ENCODE measurements around the gene DNAJC18.
A peak's percentile ranks its signal among the peaks of the same experiment; 100 is the strongest.

DNAJC18 gene

DNA sequence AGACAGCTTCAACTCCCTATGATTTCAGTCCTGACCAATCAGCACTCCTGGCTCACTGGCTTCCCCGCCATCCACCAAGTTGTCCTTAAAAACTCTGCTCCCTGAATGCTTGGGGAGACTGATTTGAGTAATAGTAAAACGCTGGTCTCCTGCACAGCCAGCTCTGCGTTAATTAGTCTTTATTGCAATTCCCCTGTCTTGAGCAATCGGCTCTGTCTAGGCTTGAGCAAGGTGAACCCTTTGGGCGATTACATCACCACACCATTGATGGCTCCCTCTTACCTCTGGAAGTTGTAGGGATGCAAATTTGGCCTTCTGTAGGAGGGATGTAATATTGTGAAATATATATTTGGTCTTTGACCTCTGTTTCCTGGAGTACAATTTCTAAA lies 53.3 kb downstream of the DNAJC18 start:
- ATAC-seq = no peak

DNA sequence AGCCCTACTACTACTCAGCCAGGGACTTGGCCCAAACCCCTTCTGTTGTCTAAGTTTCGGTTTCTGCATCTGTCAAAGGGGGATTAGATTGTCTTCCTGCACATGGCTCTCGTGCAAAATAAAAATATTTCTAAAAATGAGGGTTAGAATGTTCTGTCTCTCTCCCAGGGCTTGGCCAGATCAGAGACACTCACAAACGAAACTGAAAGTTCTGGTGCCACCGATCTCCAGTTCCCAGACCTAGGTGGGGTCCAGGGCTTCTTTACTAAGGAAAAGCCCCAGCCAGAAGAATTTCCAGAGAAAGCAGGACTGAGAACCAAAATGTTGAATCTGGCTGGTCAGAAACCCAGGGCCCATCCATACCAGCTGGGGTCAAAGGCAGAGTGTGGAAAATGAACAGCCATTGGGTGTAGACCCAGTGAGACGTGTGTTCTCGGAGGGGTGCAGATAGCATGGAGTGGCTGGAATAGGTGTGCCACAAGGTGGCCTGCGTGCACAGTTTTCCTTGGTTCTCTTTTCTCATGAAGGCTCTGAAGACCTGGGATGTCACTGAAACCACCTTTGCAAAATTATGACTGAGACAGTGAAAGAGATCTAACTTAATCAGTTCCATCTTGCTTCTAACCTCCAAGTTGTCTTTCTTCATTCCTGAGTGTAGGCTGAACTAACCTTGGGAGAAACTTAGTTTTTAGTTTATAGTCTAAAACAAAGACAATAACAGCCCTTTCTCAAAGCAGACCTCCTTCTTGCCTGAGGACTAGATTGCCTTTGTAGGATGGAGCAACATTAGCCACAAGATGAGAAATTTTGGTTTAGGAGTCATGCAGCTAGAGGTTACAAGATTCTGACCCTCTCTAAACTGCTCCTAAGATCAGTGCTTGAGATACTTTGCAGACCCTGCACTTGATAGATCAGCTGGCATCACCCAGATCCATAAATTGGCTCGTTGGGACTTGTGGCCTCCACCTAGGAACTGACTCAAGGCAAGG lies 54.0 kb downstream of the DNAJC18 start:
- ATAC-seq = no peak

DNA sequence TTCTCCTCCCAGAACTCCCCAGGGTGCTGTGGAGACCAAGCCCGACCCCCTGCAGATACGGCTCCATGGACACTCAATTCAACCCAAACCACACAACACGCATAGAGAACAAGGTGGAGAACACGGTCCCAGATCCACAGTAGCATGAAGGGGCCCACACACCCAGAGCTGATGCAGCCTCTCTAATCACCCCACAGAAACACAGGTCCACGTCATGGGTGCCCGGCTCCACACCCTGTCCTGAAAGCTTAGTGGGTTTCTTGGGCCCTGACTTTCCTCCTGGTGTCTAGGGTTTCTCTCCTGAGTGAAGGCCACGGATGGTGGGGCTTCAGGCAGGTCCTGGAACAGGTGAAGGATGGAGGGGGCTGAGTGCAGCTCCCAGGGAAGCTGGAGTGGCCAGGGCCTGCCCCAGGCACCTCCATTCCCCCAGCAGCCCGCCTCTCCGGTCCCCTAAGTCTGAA lies 54.7 kb downstream of the DNAJC18 start:
- ATAC-seq = peak in 1 of 2 donors; percentile 11

DNA sequence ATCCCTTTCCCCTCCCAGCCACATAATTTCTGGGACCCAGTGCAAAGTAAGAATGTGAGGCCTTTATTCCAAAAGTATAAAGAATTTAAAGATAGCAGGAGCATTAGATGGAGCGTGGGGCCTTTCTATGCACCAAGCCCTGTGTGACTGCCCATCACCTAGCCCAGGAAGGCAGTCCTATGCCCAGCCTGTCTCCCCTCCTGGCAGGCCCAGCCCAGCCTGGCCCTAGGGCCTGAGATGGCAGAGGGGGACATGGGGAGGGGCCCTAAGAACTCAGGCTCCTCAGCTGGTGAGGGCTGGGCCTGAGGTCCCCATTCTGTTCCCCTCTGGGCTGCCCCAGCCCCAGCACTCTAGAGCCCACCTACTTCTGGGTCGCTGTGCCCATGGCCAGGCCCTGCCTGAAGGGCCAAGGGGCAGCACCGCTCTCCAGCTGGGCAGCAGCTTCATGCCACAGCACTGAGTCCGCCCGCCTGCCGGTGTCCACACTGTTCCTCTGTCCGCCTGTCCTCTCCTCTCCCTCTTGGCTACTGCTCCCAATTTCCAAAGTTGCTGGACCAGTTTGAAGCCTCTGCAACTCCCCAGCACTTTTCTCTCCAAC lies 55.2 kb downstream of the DNAJC18 start:
- no peak for ATAC-seq

DNA sequence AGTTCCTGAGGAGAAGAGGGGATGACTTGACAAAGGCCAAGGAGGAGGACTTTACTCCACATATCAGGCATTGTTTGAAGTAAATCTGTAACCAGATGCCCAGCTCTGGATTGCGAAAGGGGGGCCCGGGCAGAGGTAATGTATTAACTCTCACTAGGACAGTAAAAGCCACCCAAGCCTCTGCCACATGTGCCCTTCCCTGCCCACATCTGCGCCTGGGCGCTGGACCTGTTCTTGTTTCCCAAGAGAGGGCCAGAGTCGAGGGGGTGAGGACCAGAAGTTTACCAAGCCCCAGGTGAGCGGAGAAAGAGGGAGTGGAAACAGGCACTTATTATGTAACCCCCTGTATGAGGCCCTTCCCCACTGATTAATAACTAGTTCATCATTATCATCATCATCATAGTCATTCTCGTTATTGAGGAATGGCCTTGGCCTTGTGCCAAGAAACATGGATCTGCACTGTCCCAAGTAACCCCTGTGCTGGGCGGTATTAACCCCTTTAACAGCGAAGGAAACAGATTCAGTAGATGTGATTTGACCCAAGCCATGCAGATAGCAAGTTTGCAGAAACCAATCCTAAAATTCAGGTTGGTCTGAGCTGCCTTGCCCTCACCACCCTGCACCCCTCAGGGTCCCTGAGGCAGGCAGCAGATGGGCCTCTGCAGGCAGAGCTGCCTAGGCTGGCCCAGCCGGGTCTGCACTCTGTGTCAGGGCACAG lies 55.9 kb downstream of the DNAJC18 start, which contains the start of gene SLC23A1:
SLC23A1 (minus strand) TSS at position 23 of the 718 bp plus-strand sequence. CDS start 44 bp downstream, outside the sequence.
- ATAC-seq = no peak

DNA sequence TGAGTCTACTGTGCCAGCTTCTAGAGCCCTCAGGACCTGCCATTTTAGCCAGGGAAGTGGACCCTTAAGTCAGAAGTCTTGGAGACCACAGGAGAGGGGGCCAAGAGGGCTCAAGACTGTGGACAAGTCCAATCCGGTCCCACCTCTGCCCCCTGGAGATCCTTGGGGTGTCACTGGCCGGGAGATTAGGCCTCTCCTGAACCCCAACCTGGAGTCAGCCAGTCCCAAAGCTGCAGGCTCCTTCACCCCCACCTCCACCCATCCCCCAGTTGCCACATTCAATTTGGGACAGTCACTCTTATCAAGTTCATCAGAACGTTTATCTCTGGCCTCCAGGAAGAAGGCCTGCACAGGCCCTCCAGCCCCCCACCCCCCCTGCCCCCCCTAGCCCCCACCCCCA lies 56.5 kb downstream of the DNAJC18 start:
- ATAC-seq = no peak

DNA sequence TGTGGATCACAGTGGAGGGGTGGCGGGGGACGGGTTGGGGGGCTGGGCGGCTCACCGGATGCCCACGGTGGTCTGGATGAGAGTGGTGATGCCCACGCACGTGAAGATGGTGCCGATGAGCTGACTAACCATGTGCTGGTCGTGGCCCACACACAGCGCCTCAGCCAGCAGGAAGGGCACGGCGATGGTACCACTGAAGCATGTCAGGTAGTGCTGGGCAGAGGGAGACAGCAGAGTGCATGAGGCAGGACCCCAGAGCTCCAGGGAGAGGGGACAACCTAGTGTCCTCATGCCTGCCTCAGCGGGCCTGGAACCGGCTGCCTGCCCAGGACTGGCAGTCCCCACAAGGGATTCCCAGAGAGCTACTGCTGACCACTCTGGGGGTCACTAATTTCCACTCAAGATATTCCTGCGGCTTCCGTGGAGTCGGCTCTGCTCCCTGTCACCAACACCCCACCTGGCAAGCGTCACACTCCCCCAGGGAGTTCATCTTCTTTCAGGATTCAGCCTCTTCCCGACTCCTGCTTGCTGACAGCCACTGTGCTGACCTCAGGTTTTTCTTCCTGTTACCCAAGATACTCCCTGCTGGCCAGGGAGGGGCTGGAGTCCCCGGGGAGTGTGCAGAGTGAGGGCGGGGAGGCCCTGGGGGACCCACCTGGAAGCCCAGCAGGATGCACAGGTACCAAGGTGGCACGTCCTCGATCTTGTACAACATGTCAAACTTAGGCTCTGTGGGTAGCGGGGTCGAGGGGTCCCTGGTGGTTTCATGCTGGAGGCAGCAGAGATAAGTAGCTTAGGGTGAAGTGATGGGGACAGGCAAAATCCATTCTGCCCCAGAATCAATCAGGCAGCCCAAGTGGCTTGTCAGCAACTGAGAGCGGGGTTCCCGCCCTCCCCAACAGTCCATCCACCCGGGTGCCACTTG lies 57.2 kb downstream of the DNAJC18 start:
- no peak for ATAC-seq

DNA sequence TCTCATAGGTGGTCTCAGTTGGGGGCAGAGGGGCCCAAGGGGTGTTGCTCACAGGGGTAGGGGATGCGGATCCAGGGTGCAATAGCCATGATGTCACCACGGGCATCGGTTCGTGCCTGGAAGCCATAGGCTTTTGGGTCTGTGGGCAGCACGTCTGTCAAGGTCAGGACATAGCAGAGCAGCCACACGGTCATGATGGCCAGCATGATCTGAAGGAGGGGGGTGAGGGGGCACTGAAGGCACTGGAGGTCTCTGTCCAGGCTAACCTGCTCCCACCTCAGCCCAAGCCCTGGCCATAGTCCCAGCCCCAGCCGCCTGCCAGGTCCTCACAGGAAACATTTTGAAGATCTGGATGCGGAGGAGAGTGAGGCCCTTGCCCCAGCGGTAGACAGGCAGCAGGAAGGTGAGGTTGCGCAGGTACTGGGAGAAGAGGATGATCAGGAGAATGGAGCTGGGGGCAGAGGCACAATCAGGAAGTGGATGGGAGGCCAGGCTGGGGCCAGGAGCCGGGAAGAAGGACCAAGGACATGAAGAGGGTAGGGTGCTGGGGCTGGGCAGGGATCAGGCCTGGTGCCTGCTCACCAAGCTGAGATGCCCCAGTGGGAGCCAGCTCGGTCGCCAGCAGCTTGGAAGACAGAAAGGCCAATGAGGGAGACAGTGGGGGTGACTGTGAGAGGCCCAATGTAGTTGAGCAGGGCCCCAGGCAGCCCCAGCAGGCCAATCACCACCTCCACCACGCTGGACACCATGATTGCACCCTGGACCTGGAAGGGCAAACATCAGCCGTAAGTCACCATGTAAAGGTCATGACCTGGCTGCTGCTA lies 59.5 kb downstream of the DNAJC18 start:
- no peak for ATAC-seq

DNA sequence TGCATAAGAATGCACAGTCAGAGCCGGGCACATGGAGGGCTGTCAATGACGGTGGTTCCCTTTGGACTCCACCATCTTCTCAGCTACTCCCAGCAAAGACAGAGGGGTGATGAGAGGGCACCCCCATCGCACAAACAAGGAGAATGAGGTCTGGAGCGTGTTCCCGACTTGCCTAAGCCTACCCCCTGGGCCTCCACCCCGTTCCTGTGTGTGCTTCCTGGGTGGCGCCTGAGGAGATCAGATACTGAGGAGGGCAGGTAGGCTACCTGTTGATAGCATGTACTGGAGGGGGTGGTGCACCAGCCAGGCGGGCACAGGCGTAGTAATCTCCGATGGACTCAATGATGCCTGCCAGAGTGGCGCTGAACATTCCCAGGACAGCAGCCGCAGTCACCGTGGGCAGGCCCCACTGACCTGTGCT lies 60.4 kb downstream of the DNAJC18 start:
- no peak for ATAC-seq

DNA sequence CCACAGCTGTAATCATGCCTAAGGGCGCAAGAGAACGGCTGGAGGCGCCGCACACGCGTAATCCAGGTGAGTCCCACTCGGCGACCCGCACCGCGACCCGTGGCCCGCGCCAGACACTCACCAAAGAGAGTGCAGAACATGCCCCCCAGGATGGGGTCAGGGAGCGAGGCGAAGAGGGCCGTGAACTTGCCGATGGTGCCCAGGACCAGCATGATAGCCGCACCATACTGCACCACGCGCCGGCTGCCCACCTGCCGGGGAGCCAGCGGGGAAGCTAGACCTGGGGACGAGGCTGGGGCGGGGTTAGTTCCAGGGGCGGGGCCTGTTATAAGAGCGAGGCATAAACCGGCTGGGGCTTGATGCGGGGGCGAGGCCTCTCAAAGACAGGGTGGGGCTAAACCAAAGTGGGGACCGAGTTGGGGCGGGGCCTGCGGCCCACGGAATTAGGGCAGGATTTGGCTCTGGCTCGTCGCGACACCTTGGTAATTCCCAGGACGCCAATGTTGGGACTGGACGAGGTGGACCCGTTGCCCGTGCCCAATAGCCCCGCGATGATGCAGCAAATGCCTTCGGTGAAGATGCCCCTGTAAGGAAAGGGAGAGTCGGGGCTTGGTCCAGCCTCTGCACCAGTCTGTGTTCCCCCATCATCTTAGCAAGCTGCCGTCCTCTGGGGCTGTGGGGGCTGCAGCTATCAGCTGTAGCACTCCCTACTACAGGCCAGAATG lies 61.1 kb downstream of the DNAJC18 start:
- ATAC-seq = no peak

DNA sequence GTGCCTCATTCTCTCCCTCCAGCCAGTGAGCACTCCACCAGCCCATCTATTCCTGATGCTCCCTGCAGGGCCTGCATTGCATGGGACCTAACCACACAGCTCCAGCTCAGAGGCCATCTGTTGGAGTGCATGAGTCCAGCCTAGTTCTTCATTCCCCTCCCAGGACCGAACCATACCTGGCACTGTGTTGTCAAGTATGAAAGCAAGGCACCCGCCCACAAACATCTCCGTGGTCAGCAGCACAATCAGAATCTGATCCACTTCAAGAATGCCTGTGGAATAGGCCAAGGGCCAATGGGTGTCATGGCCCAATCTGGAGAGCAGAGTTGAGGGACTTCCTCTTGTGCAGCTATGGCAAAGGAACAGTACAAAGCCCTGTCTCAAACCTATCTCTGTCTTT lies 62.1 kb downstream of the DNAJC18 start:
- ATAC-seq = no peak

DNA sequence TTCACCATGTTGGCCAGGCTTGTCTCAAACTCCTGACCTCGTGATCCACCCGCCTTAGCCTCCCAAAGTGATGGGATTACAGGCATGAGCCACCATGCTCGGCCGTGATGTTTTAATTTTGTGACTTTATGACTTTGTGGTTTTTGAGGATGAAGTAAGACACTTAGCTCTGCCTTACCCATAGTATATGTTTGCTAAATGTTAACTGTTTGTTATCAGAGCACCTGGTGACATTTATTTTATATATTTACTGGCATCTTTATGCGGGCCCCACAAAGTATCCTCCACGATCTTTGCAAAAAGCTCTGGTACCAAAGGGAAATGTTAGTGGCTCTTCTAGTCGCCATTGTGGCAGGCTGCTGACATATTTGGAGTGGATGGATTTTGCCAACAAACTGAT lies 63.0 kb downstream of the DNAJC18 start:
- ATAC-seq = no peak

DNA sequence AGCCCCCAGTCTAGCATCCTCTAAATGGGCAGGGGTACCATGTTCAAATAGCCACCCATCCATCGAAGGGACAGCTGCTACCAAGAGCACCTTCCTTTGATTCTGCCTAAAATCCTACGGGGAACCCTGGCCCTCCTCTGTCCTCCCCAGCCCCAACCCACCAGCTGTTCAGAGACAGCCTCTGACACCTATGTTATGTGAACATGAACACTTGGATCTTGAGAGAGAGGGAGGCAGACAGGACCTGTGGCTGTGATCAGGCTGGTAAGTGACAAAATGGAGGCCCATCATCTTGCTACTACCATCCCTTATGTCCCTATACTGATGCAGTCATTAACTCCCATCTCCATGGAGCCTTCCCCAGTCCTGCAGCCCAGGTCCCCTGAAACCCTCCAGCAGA lies 64.4 kb downstream of the DNAJC18 start:
- ATAC-seq = no peak

DNA sequence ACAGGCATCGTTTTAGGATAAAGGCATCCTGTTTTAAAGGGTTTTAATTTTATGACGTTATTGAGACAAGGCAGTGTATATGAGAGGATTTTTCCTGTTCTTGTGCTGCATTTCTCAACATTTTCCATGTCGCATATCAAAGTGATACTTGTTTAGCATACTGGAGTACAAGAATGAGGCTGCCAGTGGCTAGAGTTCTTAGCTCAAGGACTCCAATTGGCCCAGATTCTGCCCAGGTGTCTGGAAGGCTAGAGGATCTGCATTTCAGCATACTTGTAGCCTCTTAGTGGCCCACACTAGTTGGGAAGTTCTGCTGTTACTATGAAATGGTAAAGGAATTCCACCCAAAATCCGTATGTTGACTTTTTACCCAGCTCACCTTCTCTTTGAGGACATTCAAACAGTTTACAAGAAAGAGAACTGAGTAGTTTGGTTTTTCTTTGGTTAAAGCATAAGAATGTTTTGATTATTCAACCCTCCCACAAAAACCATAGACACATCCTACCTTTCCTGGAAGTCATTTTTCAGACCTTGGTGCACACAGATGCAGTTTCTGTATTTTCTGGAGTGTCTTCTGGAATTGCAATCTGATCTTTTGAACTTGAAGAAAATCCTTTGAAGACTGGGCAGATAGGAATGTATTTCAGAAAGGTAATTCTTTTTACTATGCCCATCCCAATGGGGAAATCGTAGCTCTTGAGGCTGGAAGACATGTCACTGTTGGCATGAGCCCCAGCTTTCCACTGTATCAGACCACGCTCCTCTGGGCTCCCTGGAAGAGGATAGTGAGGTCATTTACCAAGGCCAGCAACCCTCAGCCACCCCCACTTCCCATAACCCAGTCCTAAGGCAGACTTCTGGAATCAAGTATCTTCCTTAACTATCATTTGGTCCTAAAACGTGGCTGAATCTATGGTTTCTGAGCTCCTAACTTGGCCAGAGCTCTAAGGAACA lies 67.6 kb downstream of the DNAJC18 start:
- ATAC-seq = no peak

DNA sequence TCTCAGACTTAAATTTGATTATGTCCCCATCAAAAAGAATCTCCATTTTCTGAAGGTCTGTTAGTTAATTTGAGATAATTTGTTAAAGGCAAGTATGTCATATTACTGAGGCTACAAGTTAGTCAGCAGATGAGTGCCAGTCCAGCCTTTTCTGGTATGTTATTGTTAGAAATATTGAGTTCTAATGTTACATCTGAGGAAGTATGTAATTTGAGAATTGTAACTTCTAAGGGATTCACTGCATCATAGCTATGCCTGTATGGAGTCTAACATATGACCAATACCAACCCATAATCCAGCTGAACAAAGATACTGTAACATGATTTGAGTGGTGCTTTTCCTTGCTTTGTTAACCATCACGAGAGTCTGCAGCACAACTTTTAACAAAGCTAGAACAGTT lies 70.1 kb downstream of the DNAJC18 start:
- no peak for ATAC-seq

DNA sequence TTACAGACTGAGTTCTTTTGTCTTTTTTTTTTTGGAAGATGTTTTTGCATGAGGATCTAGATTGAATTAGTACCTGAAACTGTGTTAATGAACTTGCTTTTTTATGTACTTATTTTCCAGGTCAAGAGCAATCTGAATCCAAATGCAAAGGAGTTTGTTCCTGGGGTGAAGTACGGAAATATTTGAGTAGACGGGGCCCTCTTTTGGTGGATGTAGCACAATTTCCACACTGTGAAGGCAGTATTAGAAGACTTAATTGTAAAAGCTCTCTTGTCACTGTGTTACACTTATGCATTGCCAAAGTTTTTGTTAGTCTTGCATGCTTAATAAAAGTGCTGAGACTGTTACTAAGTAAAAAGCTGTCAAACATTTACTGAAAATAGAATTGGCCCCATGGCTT lies 70.7 kb downstream of the DNAJC18 start:
- no peak for ATAC-seq

DNA sequence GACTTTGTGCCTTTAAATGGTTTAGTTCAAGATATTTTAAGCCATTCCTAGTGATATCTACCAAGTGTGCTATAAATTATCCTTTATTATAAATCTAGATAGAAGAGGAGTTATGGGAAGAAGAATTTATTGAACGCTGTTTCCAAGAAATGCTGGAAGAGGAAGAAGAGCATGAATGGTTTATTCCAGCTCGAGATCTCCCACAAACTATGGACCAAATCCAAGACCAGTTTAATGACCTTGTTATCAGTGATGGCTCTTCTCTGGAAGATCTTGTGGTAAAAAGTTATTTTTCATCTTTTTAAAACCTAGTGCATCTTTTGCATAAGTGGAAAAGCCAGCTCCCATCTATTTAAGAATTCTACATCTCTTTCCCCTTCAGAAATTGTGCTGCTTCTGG lies 74.9 kb downstream of the DNAJC18 start:
- ATAC-seq = no peak

DNA sequence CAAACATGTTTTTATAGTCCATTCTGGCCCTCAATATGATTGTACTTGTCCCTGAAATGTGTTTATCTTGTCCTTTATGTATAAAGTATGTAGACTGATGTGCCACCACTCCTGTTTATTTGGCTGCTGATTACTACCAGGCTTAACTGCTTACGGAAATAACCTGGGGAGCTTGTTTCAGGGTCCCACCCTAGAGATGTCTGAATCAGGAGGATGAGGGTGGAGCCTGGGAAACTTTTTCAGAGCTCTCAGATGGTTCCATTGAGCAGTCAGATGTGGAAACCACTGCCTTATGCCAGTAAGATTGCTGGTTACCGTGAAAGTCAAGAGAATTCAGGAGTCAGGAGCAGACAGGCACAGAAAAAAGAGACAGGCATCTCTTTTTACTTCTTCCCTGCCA lies 75.4 kb downstream of the DNAJC18 start:
- peak in 1 of 2 donors; percentile 13 for ATAC-seq

DNA sequence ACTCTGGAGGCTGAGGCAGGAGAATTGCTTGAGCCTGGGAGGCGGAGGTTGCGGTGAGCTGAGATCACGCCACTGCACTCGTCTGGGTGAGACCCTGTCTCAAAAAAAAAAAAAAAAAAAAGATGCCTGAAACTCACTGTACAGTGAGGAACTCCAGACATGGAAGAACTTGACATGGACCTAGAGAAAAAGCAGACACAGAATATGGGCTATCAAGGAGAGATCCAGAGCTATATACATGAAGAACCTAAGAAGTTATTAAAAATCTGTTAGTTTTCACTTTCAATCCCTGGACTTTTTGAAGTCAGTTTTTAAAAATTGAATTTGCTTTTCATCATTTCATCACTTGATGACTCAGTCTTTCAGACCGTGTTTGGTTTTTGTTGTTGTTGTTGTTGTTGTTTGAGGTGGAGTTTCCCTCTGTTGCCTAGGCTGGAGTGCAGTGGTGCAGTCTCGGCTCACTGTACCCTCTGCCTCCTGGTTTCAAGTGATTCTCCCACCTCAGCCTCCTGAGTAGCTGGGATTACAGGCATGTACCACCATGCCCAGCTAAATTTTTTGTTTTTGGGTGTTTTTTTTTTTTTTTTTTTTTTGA lies 77.4 kb downstream of the DNAJC18 start:
- ATAC-seq = peak; percentile 46 to 55

Measured in activated CD4-positive, CD25-positive, alpha-beta regulatory T cell treated with anti-CD3 and anti-CD28 coated beads, Interleukin-2, amount 50 U/mL, for 24 hours (primary cell).